ENCODE results near the gene EP300.
"Not testable (repeated sequence)": the region's sequence is repeated elsewhere in the genome, so short reads cannot be mapped to it uniquely, and the experiment has no call there.

The EP300 gene

GRCh38 chr22:41157083-41157482 lies 64.7 kb downstream of the EP300 start:
- DNase-seq = no peak

GRCh38 chr22:41169157-41169556 lies 76.8 kb downstream of the EP300 start:
- DNase-seq = no peak

- DNase-seq = no peak
Observed at GRCh38 chr22:41171996-41172395, 79.6 kb downstream of the EP300 start.

GRCh38 chr22:41175546-41175945 lies 83.2 kb downstream of the EP300 start:
- no peak for DNase-seq

GRCh38 chr22:41177040-41177621 lies 84.7 kb downstream of the EP300 start:
- DNase-seq = no peak

GRCh38 chr22:41177622-41178424 lies 85.4 kb downstream of the EP300 start:
- no peak for DNase-seq

- no peak for DNase-seq
Observed at GRCh38 chr22:41178425-41178975, 86.1 kb downstream of the EP300 start.

GRCh38 chr22:41180362-41180761 lies 88.0 kb downstream of the EP300 start:
- not testable (repeated sequence) for DNase-seq

- DNase-seq = no peak
Observed at GRCh38 chr22:41180926-41181325, 88.5 kb downstream of the EP300 start.

GRCh38 chr22:41181349-41182241 lies 89.2 kb downstream of the EP300 start:
- no peak for DNase-seq

GRCh38 chr22:41184679-41185078 lies 92.3 kb downstream of the EP300 start:
- DNase-seq = no peak

GRCh38 chr22:41191467-41191866 lies 99.1 kb downstream of the EP300 start:
- no peak for DNase-seq

GRCh38 chr22:41193829-41194228 lies 101.4 kb downstream of the EP300 start:
- DNase-seq = no peak

- DNase-seq = peak; percentile 67
Observed at GRCh38 chr22:41197038-41197972, 104.9 kb downstream of the EP300 start.

GRCh38 chr22:41198027-41198580 lies 105.7 kb downstream of the EP300 start:
- peak; percentile 31 for DNase-seq

- no peak for DNase-seq
Observed at GRCh38 chr22:41201141-41201540, 108.7 kb downstream of the EP300 start.

GRCh38 chr22:41203118-41203517 lies 110.7 kb downstream of the EP300 start:
- no peak for DNase-seq

- DNase-seq = no peak
Observed at GRCh38 chr22:41204066-41204465, 111.7 kb downstream of the EP300 start.

GRCh38 chr22:41204992-41205900 lies 112.9 kb downstream of the EP300 start, which contains the start of gene L3MBTL2:
TSS of gene L3MBTL2 (plus strand) at chr22:41205312. CDS start at chr22:41205363, 51 bp downstream.
- peak; percentile 95 for DNase-seq

GRCh38 chr22:41206719-41207118 lies 114.3 kb downstream of the EP300 start:
- DNase-seq = no peak
